Measurements from ENCODE around the gene POLR2H.

DNA sequence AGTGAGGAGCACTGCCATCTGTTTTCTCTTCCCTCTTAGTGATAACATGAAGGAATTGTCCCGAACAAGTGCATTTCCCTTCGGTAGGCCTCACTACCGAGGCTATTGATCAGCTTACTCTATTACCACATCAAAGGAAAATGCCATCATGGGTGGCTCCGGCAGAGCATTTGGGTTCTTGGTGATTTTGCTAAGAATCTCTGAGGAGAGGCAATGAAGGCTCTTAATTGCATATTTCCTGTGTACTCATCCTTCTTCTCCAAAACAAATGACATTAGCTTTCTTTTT lies 53.6 kb downstream of the POLR2H start:
- TF ChIP-seq CTCF (IDR thresholded peaks at IDR 0.05) (no peak), POLR2A (IDR thresholded peaks at IDR 0.05) (no peak)
